Superior temporal gyrus (tissue), 1 donor: ENCODE measurements around the gene DOCK1.
A peak's percentile ranks its signal among the peaks of the same experiment; 100 is the strongest.

Experiments
- DNase-seq: peaks from one replicate; pipeline ENCODE4 v3.0.0-alpha.2; 2016; ENCODE audit errors: extremely low spot score

Gene DOCK1

GRCh38 chr10:127168261-127168660 lies 263.0 kb downstream of the DOCK1 start:
- peak; percentile 62 for DNase-seq

GRCh38 chr10:127174866-127175265 lies 269.6 kb downstream of the DOCK1 start:
- no peak for DNase-seq

- DNase-seq, result no peak
Measured at GRCh38 chr10:127175357-127176110, 270.3 kb downstream of the DOCK1 start.

GRCh38 chr10:127176649-127177048 lies 271.4 kb downstream of the DOCK1 start:
- no peak for DNase-seq

GRCh38 chr10:127179612-127180250 lies 274.5 kb downstream of the DOCK1 start:
- no peak for DNase-seq

- no peak for DNase-seq
Measured at GRCh38 chr10:127182161-127182560, 276.9 kb downstream of the DOCK1 start.

GRCh38 chr10:127184582-127184981 lies 279.4 kb downstream of the DOCK1 start:
- DNase-seq, result no peak

- DNase-seq, result no peak
Measured at GRCh38 chr10:127186813-127187212, 281.6 kb downstream of the DOCK1 start.

GRCh38 chr10:127189226-127189625 lies 284.0 kb downstream of the DOCK1 start:
- no peak for DNase-seq

- no peak for DNase-seq
Measured at GRCh38 chr10:127190427-127190826, 285.2 kb downstream of the DOCK1 start.

GRCh38 chr10:127193125-127193524 lies 287.9 kb downstream of the DOCK1 start:
- no peak for DNase-seq

- peak; percentile 20 for DNase-seq
Measured at GRCh38 chr10:127194111-127194510, 288.9 kb downstream of the DOCK1 start.

- DNase-seq, result no peak
Measured at GRCh38 chr10:127194599-127194998, 289.4 kb downstream of the DOCK1 start.

GRCh38 chr10:127195041-127195506 lies 289.8 kb downstream of the DOCK1 start:
- DNase-seq, result no peak

- no peak for DNase-seq
Measured at GRCh38 chr10:127195571-127196281, 290.5 kb downstream of the DOCK1 start.

GRCh38 chr10:127196282-127197153 lies 291.3 kb downstream of the DOCK1 start, which contains the start of gene INSYN2A:
TSS of gene INSYN2A (minus strand) at chr10:127196591. CDS start at chr10:127176395, 20,196 bp downstream.
- no peak for DNase-seq

GRCh38 chr10:127197154-127197432 lies 291.9 kb downstream of the DOCK1 start:
- no peak for DNase-seq

- DNase-seq, result no peak
Measured at GRCh38 chr10:127198307-127198706, 293.1 kb downstream of the DOCK1 start.

GRCh38 chr10:127198721-127199120 lies 293.5 kb downstream of the DOCK1 start:
- DNase-seq, result no peak

- DNase-seq, result no peak
Measured at GRCh38 chr10:127200646-127201045, 295.4 kb downstream of the DOCK1 start.

GRCh38 chr10:127203067-127203466 lies 297.8 kb downstream of the DOCK1 start:
- DNase-seq, result no peak

- no peak for DNase-seq
Measured at GRCh38 chr10:127207081-127207480, 301.9 kb downstream of the DOCK1 start.
